ENCODE measurements around the gene MAPRE2.

The MAPRE2 gene

GRCh38 chr18:35137632-35138031 lies 96.4 kb downstream of the MAPRE2 start:
- no peak overlapping the region for H3K27ac ChIP-seq

GRCh38 chr18:35138773-35139172 lies 97.6 kb downstream of the MAPRE2 start:
- TF ChIP-seq CTCF (IDR thresholded peaks at IDR 0.05) (no peak), ZFX (IDR thresholded peaks at IDR 0.05; ENCODE audit: borderline replicate concordance) (no peak)
- no peak overlapping the region for H3K27ac ChIP-seq

More at GRCh38 chr18:35137632-35138031, 96.4 kb downstream of the MAPRE2 start:
- no peak for TF ChIP-seq CTCF (IDR thresholded peaks at IDR 0.05)
- TF ChIP-seq ZFX (IDR thresholded peaks at IDR 0.05; ENCODE audit: borderline replicate concordance) = no peak

GRCh38 chr18:35139517-35139916 lies 98.3 kb downstream of the MAPRE2 start:
- TF ChIP-seq CTCF (IDR thresholded peaks at IDR 0.05) = no peak
- TF ChIP-seq ZFX (IDR thresholded peaks at IDR 0.05; ENCODE audit: borderline replicate concordance) = no peak
- no peak overlapping the region for H3K27ac ChIP-seq

GRCh38 chr18:35141077-35141476 lies 99.9 kb downstream of the MAPRE2 start:
- H3K27ac ChIP-seq = no peak overlapping the region

GRCh38 chr18:35141567-35142274 lies 100.5 kb downstream of the MAPRE2 start:
- no peak for TF ChIP-seq CTCF (IDR thresholded peaks at IDR 0.05)
- TF ChIP-seq ZFX (IDR thresholded peaks at IDR 0.05; ENCODE audit: borderline replicate concordance) = no peak
- no peak overlapping the region for H3K27ac ChIP-seq

More at GRCh38 chr18:35141077-35141476, 99.9 kb downstream of the MAPRE2 start:
- no peak for TF ChIP-seq ZFX (IDR thresholded peaks at IDR 0.05; ENCODE audit: borderline replicate concordance)
- TF ChIP-seq CTCF (IDR thresholded peaks at IDR 0.05) = no peak

- TF ChIP-seq ZFX (IDR thresholded peaks at IDR 0.05; ENCODE audit: borderline replicate concordance) (no peak), CTCF (IDR thresholded peaks at IDR 0.05) (no peak)
- no peak overlapping the region for H3K27ac ChIP-seq
Measured at GRCh38 chr18:35142275-35142615, 101.0 kb downstream of the MAPRE2 start.
